GM19324 (cell line): ENCODE results near the gene GNA12.
A peak's percentile ranks its signal among the peaks of the same experiment; 100 is the strongest.
"Not testable (repeated sequence)": the region's sequence is repeated elsewhere in the genome, so short reads cannot be mapped to it uniquely, and the experiment has no call there.

ENCODE experiments used
- ATAC-seq: cut with Tn5 transposase; IDR thresholded peaks from one replicate; pipeline ENCODE4 v1.9.1; 2021; ENCODE audit warnings: mild to moderate bottlenecking, moderate library complexity; ENCODE audit not compliant: unreplicated experiment, low FRiP score

The GNA12 gene

GRCh38 chr7:2866601-2867000 lies 22.5 kb upstream of the GNA12 start:
- no peak for ATAC-seq

- ATAC-seq: no peak
These were observed 21.0 kb upstream of the GNA12 start for GRCh38 chr7:2864999-2865670.

- no peak for ATAC-seq
These were observed 20.3 kb upstream of the GNA12 start for GRCh38 chr7:2864204-2864985.

DNA sequence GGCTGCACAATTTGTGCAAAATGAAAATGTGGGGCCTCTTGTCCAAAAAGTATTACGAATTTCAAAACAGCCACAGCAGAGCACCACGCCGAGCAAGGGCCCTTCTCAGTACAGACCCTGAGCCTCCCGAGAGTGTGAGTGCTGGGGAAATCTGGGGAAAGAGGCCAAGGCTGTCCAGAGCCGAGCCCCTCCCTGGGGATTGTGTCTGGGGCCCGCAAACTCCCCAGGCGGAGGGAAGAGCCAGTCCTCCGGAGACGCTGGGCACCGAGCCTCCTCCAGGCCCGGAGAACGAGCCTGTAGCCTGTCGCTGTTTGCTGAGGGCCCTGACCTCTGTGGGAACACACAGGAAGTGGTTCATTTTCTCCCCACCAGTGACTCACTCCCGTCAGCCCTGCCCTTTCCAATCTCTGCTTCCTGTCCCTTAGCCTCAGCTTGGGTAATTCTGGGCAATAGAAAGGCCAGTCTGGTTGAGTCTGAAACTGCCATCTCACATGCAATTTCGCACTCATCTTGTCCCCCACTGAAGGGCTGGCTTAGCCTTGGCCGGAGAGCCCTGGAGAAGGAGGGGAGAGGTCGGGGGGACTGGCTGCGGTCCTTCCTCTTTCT lies 19.5 kb upstream of the GNA12 start:
- ATAC-seq: peak; percentile 83

- no peak for ATAC-seq
These were observed 18.8 kb upstream of the GNA12 start for GRCh38 chr7:2862831-2863361.

- no peak for ATAC-seq
These were observed 17.4 kb upstream of the GNA12 start for GRCh38 chr7:2861509-2861908.

GRCh38 chr7:2860627-2861133 lies 16.6 kb upstream of the GNA12 start:
- no peak for ATAC-seq

DNA sequence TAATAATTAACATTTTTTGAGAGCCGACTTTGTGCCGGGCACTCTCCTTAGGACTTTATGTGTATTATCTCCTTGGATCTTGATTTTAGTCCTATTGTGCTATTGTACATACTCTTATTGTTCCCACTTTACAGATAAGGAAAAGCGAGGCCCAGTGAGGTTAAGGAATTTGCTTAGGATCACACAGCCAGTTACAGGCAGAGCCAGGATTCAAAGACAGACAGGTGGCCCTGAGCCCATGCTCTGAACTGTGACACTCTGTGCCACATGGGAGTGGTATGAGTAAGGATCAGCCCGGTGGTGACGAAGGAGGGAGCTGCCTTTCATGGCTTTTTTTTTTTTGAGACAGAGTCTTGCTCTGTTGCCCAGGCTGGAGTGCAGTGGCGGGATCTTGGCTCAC lies 15.8 kb upstream of the GNA12 start:
- ATAC-seq: no peak

DNA sequence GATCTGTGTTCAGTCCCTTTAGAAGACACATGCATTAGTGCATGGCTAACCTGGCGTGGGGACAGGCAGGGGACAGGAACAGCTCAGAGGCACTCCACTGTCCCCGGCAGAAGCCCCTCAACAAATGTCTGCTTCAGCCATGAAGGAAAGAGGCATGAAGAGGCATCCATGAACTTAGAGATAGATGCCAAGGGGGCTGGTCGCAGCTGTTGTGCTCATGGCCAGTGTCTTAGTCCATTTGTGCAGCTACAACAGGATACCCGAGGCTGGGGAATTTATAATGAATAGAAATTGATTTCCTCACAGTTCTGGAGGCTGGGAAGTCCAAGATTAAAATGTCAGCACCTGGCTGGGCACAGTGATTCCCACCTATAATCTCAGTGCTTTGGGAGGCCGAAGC lies 14.5 kb upstream of the GNA12 start:
- ATAC-seq: no peak

- no peak for ATAC-seq
These were observed 12.5 kb upstream of the GNA12 start for GRCh38 chr7:2856388-2857169.

DNA sequence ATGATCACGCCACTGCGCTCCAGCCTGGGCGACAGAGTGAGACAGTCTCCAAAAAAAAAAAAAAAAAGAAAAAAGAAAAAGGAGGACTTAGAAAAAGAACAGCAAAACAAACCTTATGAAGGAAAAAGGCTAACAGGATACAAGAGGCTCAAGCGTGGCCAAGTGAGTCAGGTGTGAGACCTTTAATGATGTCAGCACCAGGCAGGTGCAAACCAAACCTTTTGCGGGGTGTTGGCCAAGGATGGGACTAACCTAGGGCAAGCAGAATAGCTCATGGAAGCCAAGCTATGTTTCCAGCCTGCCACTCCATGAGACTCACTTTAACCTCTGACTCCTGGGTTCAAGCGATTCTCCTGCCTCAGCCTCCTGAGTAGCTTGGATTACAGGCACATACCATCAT lies 11.3 kb upstream of the GNA12 start:
- ATAC-seq: no peak

DNA sequence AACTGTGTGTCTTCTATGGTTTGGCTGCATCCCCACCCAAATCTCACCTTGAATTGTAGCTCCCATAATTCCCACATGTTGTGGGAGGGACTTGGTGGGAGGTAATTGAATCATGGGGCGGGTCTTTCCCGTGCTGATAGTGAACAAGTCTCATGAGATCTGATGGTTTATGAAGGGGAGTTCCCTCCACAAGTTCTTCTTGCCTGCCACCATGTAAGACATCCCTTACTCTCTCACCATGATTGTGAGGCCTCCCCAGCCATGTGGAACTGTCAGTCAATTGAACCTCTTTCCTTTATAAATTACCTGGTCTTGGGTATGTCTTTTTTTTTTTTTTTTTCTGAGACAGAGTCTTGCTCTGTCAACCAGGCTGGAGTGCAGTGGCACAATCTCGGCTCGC lies 9.4 kb upstream of the GNA12 start:
- not testable (repeated sequence) for ATAC-seq

- ATAC-seq: no peak
These were observed 9.0 kb upstream of the GNA12 start for GRCh38 chr7:2853147-2853546.

GRCh38 chr7:2851497-2851896 lies 7.4 kb upstream of the GNA12 start:
- ATAC-seq: no peak

GRCh38 chr7:2849941-2850766 lies 6.0 kb upstream of the GNA12 start:
- no peak for ATAC-seq

DNA sequence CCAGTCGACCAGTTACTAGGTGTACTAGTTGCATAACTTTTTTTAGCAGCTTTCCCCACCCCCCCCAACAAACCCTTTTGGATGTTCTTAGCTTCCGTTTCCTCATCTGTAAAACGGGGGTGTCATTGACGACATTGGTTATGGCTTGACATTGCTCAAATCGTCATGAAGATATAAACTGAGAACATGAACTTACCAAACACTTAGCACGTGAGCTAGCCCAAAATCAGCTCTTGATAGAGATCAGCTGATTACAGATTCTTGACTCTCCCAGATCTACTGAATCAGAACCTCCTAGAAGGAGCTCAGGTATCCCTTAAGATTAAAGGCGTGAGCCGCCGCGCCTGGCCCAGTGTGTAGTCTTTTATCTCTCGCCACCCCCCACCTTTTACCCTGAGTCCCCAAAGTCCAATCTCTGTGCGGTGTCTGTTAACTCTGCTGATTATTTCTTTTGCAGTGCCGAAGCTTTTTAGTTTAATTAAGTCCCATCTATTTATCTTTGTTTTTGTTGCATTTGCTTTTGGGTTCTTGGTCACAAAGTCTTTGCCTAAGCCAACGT lies 1.0 kb upstream of the GNA12 start:
- no peak for ATAC-seq

DNA sequence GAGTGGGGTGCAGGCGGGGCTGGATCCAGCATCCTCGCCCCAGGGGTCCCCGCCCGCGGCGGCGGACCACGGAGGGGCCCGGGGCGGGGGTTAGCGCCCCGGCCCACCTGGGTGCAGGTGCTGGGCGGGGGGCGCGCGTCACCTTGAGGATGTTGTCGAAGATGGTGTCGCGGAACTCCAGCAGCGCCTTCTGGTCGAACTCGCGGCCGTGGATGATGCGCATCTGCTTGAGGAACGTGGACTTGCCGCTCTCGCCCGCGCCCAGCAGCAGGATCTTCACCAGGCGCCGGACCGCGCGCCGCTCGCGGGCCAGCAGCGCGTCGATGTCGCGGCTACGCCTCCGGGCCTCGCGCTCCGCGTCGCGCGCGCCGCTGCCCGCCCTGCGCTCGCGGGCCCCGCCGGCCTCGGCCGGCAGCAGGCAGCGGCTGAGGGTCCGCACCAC lies 376 bp downstream of the GNA12 start:
- no peak for ATAC-seq

DNA sequence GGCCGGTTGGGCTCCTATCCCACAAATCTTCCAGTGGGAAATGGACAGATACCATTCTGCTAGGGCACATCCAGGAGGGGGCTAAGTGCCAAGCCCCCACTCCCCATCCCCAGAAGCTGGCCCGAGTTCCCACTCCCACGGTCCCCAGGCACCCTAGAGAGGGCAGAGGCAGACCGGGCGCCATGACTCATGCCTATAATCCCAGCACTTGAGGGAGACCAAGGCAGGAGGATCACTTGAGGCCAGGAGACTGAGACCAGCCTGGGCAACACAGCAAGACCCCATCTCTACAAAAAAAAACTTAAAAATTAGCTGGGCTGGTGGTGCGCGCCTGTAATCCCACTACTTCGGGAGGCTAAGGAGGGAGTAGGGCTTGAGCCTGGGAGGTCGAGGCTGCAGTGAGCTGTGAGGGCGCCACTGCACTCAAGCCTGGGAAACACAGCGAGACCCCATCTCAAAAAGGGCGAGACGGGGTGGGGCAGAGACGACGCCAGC lies 870 bp downstream of the GNA12 start:
- no peak for ATAC-seq

DNA sequence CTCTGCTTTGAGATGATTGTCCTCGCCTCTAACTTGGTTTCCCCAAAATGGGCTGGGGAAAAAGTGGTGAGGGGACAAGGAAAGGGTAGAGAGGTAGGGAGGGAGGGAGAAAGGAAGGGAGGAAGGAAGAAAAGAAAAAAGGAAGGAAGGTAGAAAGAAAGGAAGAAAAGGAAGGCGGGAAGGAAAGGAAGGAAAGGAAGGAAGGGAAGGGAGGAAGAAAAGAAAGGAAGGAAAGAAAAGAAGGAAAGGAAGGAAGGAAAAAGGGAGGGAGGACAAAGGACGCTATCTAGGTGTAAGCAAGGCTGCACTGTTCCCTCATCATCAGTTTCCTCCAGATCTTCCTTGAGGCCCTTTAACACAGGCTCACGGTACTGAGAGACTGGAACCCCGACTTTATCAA lies 2.2 kb downstream of the GNA12 start:
- ATAC-seq: no peak
